ENCODE data around the gene RYR1.
"Not testable (repeated sequence)": the region's sequence is repeated elsewhere in the genome, so short reads cannot be mapped to it uniquely, and the experiment has no call there.

DNA sequence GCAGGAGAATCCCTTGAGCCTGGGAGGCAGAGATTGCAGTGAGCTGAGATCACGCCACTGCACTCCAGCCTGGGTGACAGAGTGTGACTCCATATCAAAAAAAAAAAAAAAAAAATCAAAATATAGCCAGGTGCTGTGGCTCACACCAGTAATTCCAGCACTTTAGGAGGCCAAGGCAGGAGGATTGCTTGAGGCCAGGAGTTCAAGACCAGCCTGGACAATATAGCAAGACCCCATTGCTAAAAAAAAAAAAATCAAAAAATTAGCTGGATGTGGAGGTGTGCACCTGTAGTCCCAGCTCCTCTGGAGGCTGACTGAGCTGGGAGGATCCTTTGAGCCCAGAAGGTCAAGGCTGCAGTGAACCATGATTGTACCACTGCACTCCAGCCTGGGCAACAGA lies 119.7 kb downstream of the RYR1 start:
- TF ChIP-seq, protein P1, sequence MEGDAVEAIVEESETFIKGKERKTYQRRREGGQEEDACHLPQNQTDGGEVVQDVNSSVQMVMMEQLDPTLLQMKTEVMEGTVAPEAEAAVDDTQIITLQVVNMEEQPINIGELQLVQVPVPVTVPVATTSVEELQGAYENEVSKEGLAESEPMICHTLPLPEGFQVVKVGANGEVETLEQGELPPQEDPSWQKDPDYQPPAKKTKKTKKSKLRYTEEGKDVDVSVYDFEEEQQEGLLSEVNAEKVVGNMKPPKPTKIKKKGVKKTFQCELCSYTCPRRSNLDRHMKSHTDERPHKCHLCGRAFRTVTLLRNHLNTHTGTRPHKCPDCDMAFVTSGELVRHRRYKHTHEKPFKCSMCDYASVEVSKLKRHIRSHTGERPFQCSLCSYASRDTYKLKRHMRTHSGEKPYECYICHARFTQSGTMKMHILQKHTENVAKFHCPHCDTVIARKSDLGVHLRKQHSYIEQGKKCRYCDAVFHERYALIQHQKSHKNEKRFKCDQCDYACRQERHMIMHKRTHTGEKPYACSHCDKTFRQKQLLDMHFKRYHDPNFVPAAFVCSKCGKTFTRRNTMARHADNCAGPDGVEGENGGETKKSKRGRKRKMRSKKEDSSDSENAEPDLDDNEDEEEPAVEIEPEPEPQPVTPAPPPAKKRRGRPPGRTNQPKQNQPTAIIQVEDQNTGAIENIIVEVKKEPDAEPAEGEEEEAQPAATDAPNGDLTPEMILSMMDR (IDR thresholded peaks at IDR 0.05; ENCODE audit: insufficient read depth, low read depth, low read length), result not testable (repeated sequence)
- TF ChIP-seq EZH2 (IDR thresholded peaks at IDR 0.05; ENCODE audit: insufficient read depth, low read length), result not testable (repeated sequence)

All from astrocyte (in vitro differentiated cells and primary cell).